NT2/D1 (cell line): ENCODE results near the gene CDH12.

Source experiments
- SUZ12 ChIP-seq: IDR thresholded peaks from 2 replicates; pipeline ENCODE4 v1.6.1; 2011; ENCODE audit not compliant: insufficient read length, insufficient read depth; ENCODE audit errors: extremely low read depth
- YY1 ChIP-seq: IDR thresholded peaks from 2 replicates; pipeline ENCODE4 v1.6.1; 2011; ENCODE audit not compliant: insufficient read length, insufficient read depth

GRCh38 chr5:22079566-22079965 lies 773.6 kb downstream of the CDH12 start:
- TF ChIP-seq SUZ12 (no peak), YY1 (no peak)
